Endothelial cell of umbilical vein (primary cell): ENCODE measurements around the gene RTP3. TPM values are rescaled to one million over a fixed set of nuclear protein-coding genes. Genes with fewer than 3 reads are reported as not detected.

ENCODE experiments used
- BruUV-seq: library from RNA; stranded (reverse); fragments of 400-500 nt; replicated peaks from 2 replicates; lab custom pipeline; 2021; lab: Mats Ljungman, UMichigan
- CTCF ChIA-PET: fragments of 300-600, 350-600 bp; sonication (Branson Sonifier 250); formaldehyde crosslinking; loops from one replicate; lab custom pipeline; 2021; ENCODE audit warnings: antibody characterized with exemption, inconsistent platforms; lab: Charles Lee
- POLR2A ChIA-PET: fragments of 300-600, 350-600 bp; sonication (Branson Sonifier 250); formaldehyde crosslinking; loops from one replicate; lab custom pipeline; 2021; ENCODE audit warnings: antibody characterized with exemption, inconsistent platforms; lab: Charles Lee
- DNase-seq: peaks from one replicate; pipeline ENCODE4 v3.0.0-alpha.2; 2011; ENCODE audit warnings: low read depth, low spot score
- FAIRE-seq: peaks from 2 replicates; lab custom pipeline; 2011; peaks lifted over from hg19 to GRCh38; lab: Jason Lieb, UNC
- H2AFZ ChIP-seq: 2 replicates; pipeline ENCODE4 v1.6.0; 2012; ENCODE audit warnings: low read depth, low read length, control low read depth, inconsistent platforms
- H3K27ac ChIP-seq: 2 replicates; pipeline ENCODE4 v1.5.1; 2011; ENCODE audit warnings: low read depth, mild to moderate bottlenecking, control low read depth, low read length, moderate library complexity; ENCODE audit not compliant: insufficient read depth
- H3K27me3 ChIP-seq, 2 experiments: 2 replicates each; pipeline versions ENCODE4 v1.6.0 to v1.6.1; 2011; ENCODE audit warnings: low read length in 2 of 2, mixed read lengths in 1 of 2; ENCODE audit not compliant: control insufficient read depth in 2 of 2, insufficient read depth in 2 of 2
- H3K36me3 ChIP-seq, 2 experiments: 2 replicates in 1 of 2; 3 replicates in 1 of 2; pipeline ENCODE4 v1.5.1; 2011; ENCODE audit warnings: low read length in 2 of 2, mild to moderate bottlenecking in 1 of 2, moderate library complexity in 1 of 2; ENCODE audit not compliant: control insufficient read depth in 2 of 2, insufficient read depth in 2 of 2; ENCODE audit errors: extremely low read depth in 1 of 2
- H3K4me1 ChIP-seq: 3 replicates; pipeline ENCODE4 v1.5.1; 2011; ENCODE audit warnings: mild to moderate bottlenecking, low read length; ENCODE audit not compliant: control insufficient read depth, insufficient read depth; ENCODE audit errors: extremely low read depth
- H3K4me2 ChIP-seq: 2 replicates; pipeline ENCODE4 v1.6.1; 2011; ENCODE audit warnings: low read length, control low read depth, mixed read lengths; ENCODE audit not compliant: insufficient read depth
- H3K4me3 ChIP-seq, 3 experiments: fragments of 200-600 bp in 1 of 3; sonication (generic), shearing (Covaris generic) in 1 of 3; replicated peaks in 1 of 3; 2 replicates each; pipeline ENCODE4 v1.5.1; 2011 to 2016; ENCODE audit warnings: control low read depth in 3 of 3, low read length in 3 of 3, mild to moderate bottlenecking in 2 of 3, inconsistent platforms in 1 of 3, low read depth in 1 of 3, moderate library complexity in 1 of 3; ENCODE audit not compliant: insufficient read depth in 1 of 3
- H3K79me2 ChIP-seq: 2 replicates; pipeline ENCODE4 v1.6.0; 2012; ENCODE audit warnings: low read length, inconsistent platforms; ENCODE audit not compliant: control insufficient read depth, insufficient read depth
- H3K9ac ChIP-seq: replicated peaks from 2 replicates; pipeline ENCODE3; 2011; ENCODE audit warnings: low read length, control low read depth; ENCODE audit not compliant: insufficient read depth; ENCODE audit errors: extremely low read depth
- H3K9me1 ChIP-seq: replicated peaks from 3 replicates; pipeline ENCODE4 v1.6.0; 2011; ENCODE audit warnings: mild to moderate bottlenecking, low read length; ENCODE audit not compliant: control insufficient read depth, insufficient read depth; ENCODE audit errors: extremely low read depth
- H3K9me3 ChIP-seq: replicated peaks from 2 replicates; pipeline ENCODE4 v1.5.1; 2012; ENCODE audit warnings: low read length, inconsistent platforms; ENCODE audit not compliant: control insufficient read depth, insufficient read depth
- H4K20me1 ChIP-seq: replicated peaks from 2 replicates; pipeline ENCODE3; 2011; ENCODE audit warnings: mild to moderate bottlenecking, low read length; ENCODE audit not compliant: control insufficient read depth, insufficient read depth; ENCODE audit errors: extremely low read depth
- EZH2 ChIP-seq: IDR thresholded peaks from 2 replicates; pipeline ENCODE4 v1.6.1; 2012; ENCODE audit warnings: borderline replicate concordance, low read depth, mild to moderate bottlenecking, moderate library complexity, low read length, inconsistent platforms; ENCODE audit not compliant: severe bottlenecking
- FOS ChIP-seq: IDR thresholded peaks from 2 replicates; pipeline ENCODE4 v1.6.1; 2011; ENCODE audit warnings: mild to moderate bottlenecking, low read length, moderate library complexity, borderline replicate concordance; ENCODE audit not compliant: insufficient read depth
- GATA2 ChIP-seq: IDR thresholded peaks from 2 replicates; pipeline ENCODE4 v1.7.0; 2011; ENCODE audit warnings: low read depth, mild to moderate bottlenecking, moderate library complexity, mixed read lengths, low read length; ENCODE audit not compliant: insufficient read length, insufficient read depth
- JUN ChIP-seq: IDR thresholded peaks from 2 replicates; pipeline ENCODE4 v1.6.1; 2011; ENCODE audit warnings: borderline replicate concordance, low read depth; ENCODE audit not compliant: insufficient read length, insufficient read depth
- MAX ChIP-seq: IDR thresholded peaks from 2 replicates; pipeline ENCODE4 v1.6.1; 2011; ENCODE audit not compliant: insufficient read depth, insufficient read length
- MYC ChIP-seq: IDR thresholded peaks from one replicate; pipeline ENCODE4 v1.6.1; 2011; ENCODE audit warnings: mild to moderate bottlenecking, low read depth, low read length
- POLR2A ChIP-seq: IDR thresholded peaks from 2 replicates; pipeline ENCODE4 v1.6.1; 2012; ENCODE audit warnings: low read depth, mild to moderate bottlenecking, control low read depth, low read length
- POLR2AphosphoS5 ChIP-seq: IDR thresholded peaks from 2 replicates; pipeline ENCODE4 v1.6.1; 2012; ENCODE audit warnings: low read depth, mild to moderate bottlenecking, control low read depth, low read length, moderate library complexity; ENCODE audit not compliant: insufficient read depth
- dilution Hi-C: fragments of 300-500 bp; cut with MboI; formaldehyde crosslinking; loops from one replicate; pipeline ENCODE4 v1.15.0; 2019; ENCODE audit warnings: low sequenced_read_pairs; ENCODE audit not compliant: extremely low pct_ligation_motif_present
- intact Hi-C: fragments of 100-400 bp; cut with micrococcal nuclease; formaldehyde crosslinking; loops from one replicate; pipeline ENCODE4 v1.10.0; 2022
- polyA plus RNA-seq, 4 experiments: library from polyadenylated mRNA; depleted of rRNA in 3 of 4; stranded (reverse) in 3 of 4; unstranded in 1 of 4; fragments of >200 nt; gene quantifications; 2 replicates each; pipeline versions ENCODE4 v1.2.1 to v1.2.3, GENCODE V29; 2011 to 2012; ENCODE audit warnings: missing spikeins in 1 of 4
- total RNA-seq: library from RNA; stranded (reverse); gene quantifications from 2 replicates; pipeline ENCODE4 v1.2.3, GENCODE V29; 2021
- TF ChIP-seq, protein P1 (sequence below), 2 donors: IDR thresholded peaks; 1 replicate in 1 of 2; 2 replicates in 1 of 2; pipeline ENCODE4 v1.5.1; 2011; ENCODE audit warnings: low read length in 2 of 2, mild to moderate bottlenecking in 2 of 2, moderate library complexity in 2 of 2, control low read depth in 1 of 2, inconsistent platforms in 1 of 2, low read depth in 1 of 2; ENCODE audit not compliant: insufficient read depth in 1 of 2; ENCODE audit errors: extremely low read depth in 1 of 2

The RTP3 gene
- total and polyA plus RNA-seq, 2 donors (not counting 3 experiments of a cell fraction or from before 2014, with no cell fraction given), result 0.06 TPM; not detected in 1

GRCh38 chr3:46481636-46482035 lies 16.1 kb upstream of the RTP3 start:
- no peaks in the 10 kb centered on the region for H3K36me3 ChIP-seq
- H3K9me1 ChIP-seq, result no peaks in the 10 kb centered on the region
- CTCF ChIA-PET, result interaction anchor here (1.7 kb wide), 1 partner anchor 31 kb away, joined by 6 read pairs; no protein-coding TSS in a partner anchor
- H3K9me3 ChIP-seq, result no peaks in the 10 kb centered on the region
- BruUV-seq, result no TSS peak
- H3K79me2 ChIP-seq, result no peaks in the 10 kb centered on the region
- H3K9ac ChIP-seq, result no peak overlapping the region
- H3K27me3 ChIP-seq, result peaks cover 0 to 2% of the 10 kb centered on the region in 2 experiments
- TF ChIP-seq FOS (no peak), EZH2 (no peak), POLR2A (no peak), JUN (no peak), MYC (no peak), POLR2AphosphoS5 (no peak), GATA2 (no peak), MAX (no peak)
- TF ChIP-seq, protein P1, sequence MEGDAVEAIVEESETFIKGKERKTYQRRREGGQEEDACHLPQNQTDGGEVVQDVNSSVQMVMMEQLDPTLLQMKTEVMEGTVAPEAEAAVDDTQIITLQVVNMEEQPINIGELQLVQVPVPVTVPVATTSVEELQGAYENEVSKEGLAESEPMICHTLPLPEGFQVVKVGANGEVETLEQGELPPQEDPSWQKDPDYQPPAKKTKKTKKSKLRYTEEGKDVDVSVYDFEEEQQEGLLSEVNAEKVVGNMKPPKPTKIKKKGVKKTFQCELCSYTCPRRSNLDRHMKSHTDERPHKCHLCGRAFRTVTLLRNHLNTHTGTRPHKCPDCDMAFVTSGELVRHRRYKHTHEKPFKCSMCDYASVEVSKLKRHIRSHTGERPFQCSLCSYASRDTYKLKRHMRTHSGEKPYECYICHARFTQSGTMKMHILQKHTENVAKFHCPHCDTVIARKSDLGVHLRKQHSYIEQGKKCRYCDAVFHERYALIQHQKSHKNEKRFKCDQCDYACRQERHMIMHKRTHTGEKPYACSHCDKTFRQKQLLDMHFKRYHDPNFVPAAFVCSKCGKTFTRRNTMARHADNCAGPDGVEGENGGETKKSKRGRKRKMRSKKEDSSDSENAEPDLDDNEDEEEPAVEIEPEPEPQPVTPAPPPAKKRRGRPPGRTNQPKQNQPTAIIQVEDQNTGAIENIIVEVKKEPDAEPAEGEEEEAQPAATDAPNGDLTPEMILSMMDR (IDR thresholded peaks at IDR 0.05; ENCODE audit: extremely low read depth in 1 of 2, insufficient read depth in 1 of 2, low read depth in 1 of 2, low read length in 2 of 2), result no peak
- FAIRE-seq, result no peak
- no peak overlapping the region for H3K4me2 ChIP-seq
- no peak for DNase-seq
- dilution Hi-C loops, result no loop called here
- no peaks in the 10 kb centered on the region for H3K4me1 ChIP-seq
- H4K20me1 ChIP-seq, result no peaks in the 10 kb centered on the region
- POLR2A ChIA-PET, result no interaction called here
- no peak overlapping the region for H2AFZ ChIP-seq
- no peak overlapping the region for H3K27ac ChIP-seq
- H3K4me3 ChIP-seq, result no peak overlapping the region
- intact Hi-C loops, result loop anchor here (10.0 kb wide), 1 partner anchor 413 kb away; no protein-coding TSS in a partner anchor
